HG03378 (cell line): ENCODE measurements around the gene VDR.

ENCODE experiments used
- ATAC-seq: cut with Tn5 transposase; IDR thresholded peaks from one replicate; pipeline ENCODE4 v1.9.1; 2021; ENCODE audit warnings: mild to moderate bottlenecking, moderate library complexity; ENCODE audit not compliant: unreplicated experiment

The VDR gene

GRCh38 chr12:47931187-47931586 lies 26.4 kb upstream of the VDR start:
- ATAC-seq = no peak

- ATAC-seq = no peak
These were observed 25.8 kb upstream of the VDR start for GRCh38 chr12:47930634-47931033.

- ATAC-seq = no peak
These were observed 22.6 kb upstream of the VDR start for GRCh38 chr12:47927346-47927745.

GRCh38 chr12:47921907-47922306 lies 17.1 kb upstream of the VDR start:
- no peak for ATAC-seq

GRCh38 chr12:47920913-47921312 lies 16.1 kb upstream of the VDR start:
- no peak for ATAC-seq

GRCh38 chr12:47913081-47913480 lies 8.3 kb upstream of the VDR start:
- no peak for ATAC-seq

GRCh38 chr12:47912556-47912955 lies 7.8 kb upstream of the VDR start:
- ATAC-seq = no peak

GRCh38 chr12:47910981-47911380 lies 6.2 kb upstream of the VDR start:
- ATAC-seq = no peak

- no peak for ATAC-seq
These were observed 5.7 kb upstream of the VDR start for GRCh38 chr12:47910486-47910885.

- ATAC-seq = no peak
These were observed 5.2 kb upstream of the VDR start for GRCh38 chr12:47909839-47910465.

- ATAC-seq = no peak
These were observed 3.9 kb upstream of the VDR start for GRCh38 chr12:47908738-47909137.

- no peak for ATAC-seq
These were observed 3.2 kb upstream of the VDR start for GRCh38 chr12:47907851-47908454.

GRCh38 chr12:47903927-47904712 lies 674 bp downstream of the VDR start:
- no peak for ATAC-seq

GRCh38 chr12:47903151-47903611 lies 1.6 kb downstream of the VDR start:
- ATAC-seq = no peak

GRCh38 chr12:47902131-47902639 lies 2.6 kb downstream of the VDR start:
- no peak for ATAC-seq

GRCh38 chr12:47901718-47902093 lies 3.1 kb downstream of the VDR start:
- no peak for ATAC-seq

- ATAC-seq = no peak
These were observed 3.6 kb downstream of the VDR start for GRCh38 chr12:47901063-47901717.

GRCh38 chr12:47900131-47901062 lies 4.4 kb downstream of the VDR start:
- no peak for ATAC-seq

GRCh38 chr12:47899466-47899865 lies 5.3 kb downstream of the VDR start:
- ATAC-seq = no peak

- no peak for ATAC-seq
These were observed 8.2 kb downstream of the VDR start for GRCh38 chr12:47896633-47897032.
